ENCODE data around the gene SCP2.

The SCP2 gene

GRCh38 chr1:52916241-52916975 lies 10.7 kb upstream of the SCP2 start:
- H2AFZ ChIP-seq (ENCODE audit: low read depth, low read length), result no peak overlapping the region
- H4K20me1 ChIP-seq (ENCODE audit: insufficient read depth, low read length), result no peaks in the 10 kb centered on the region
- H3K4me2 ChIP-seq (ENCODE audit: insufficient read depth, low read length), result no peak overlapping the region
- no peaks in the 10 kb centered on the region for H3K9me3 ChIP-seq (ENCODE audit: insufficient read depth, low read length, severe bottlenecking)
- no peak overlapping the region for H3K9ac ChIP-seq (ENCODE audit: low read depth, low read length)
- H3K27ac ChIP-seq (ENCODE audit: low read length), result no peak overlapping the region
- DNase-seq (no peak), ATAC-seq (ENCODE audit: insufficient read depth, low read depth) (no peak)
- no peaks in the 10 kb centered on the region for H3K79me2 ChIP-seq (ENCODE audit: insufficient read depth, low read length)
- no peaks in the 10 kb centered on the region for H3K27me3 ChIP-seq (ENCODE audit: insufficient read depth, low read length, poor library complexity)
- no peak overlapping the region for H3K4me3 ChIP-seq (ENCODE audit: low read depth in 1 of 2, low read length in 2 of 2)
- no peaks in the 10 kb centered on the region for H3K36me3 ChIP-seq (ENCODE audit: insufficient read depth, low read length)
- peaks cover 3% of the 10 kb centered on the region; the same call in 1 of the 2 replicates for H3K4me1 ChIP-seq (ENCODE audit: insufficient read depth, low read length)
- no peak for TF ChIP-seq EZH2 (IDR thresholded peaks at IDR 0.05; ENCODE audit: borderline replicate concordance, low read depth, low read length, severe bottlenecking)
- TF ChIP-seq, protein P1, sequence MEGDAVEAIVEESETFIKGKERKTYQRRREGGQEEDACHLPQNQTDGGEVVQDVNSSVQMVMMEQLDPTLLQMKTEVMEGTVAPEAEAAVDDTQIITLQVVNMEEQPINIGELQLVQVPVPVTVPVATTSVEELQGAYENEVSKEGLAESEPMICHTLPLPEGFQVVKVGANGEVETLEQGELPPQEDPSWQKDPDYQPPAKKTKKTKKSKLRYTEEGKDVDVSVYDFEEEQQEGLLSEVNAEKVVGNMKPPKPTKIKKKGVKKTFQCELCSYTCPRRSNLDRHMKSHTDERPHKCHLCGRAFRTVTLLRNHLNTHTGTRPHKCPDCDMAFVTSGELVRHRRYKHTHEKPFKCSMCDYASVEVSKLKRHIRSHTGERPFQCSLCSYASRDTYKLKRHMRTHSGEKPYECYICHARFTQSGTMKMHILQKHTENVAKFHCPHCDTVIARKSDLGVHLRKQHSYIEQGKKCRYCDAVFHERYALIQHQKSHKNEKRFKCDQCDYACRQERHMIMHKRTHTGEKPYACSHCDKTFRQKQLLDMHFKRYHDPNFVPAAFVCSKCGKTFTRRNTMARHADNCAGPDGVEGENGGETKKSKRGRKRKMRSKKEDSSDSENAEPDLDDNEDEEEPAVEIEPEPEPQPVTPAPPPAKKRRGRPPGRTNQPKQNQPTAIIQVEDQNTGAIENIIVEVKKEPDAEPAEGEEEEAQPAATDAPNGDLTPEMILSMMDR (IDR thresholded peaks at IDR 0.05; ENCODE audit: borderline replicate concordance, extremely low read depth, low read length, poor library complexity, severe bottlenecking), result no peak

DNA sequence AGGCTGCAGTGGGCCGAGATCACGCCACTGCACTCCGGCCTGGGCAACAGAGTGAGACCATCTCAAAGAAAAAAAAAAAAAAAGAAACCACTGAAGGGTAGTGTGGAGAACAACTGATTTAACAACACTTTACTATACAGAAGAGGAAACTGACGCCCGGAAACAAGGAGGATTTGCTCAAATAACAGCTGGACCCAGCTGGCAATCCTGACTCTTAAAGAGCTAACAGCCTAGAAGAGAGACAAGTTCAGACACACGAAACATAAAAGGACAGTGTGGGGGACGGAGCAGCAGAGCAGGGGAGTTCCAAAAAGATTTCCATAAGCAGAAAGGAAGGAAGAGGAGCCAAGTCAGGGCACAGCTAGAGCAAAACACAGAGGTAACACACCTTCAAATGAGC lies 9.9 kb upstream of the SCP2 start:
- no peak overlapping the region for H2AFZ ChIP-seq (ENCODE audit: low read depth, low read length)
- H3K79me2 ChIP-seq (ENCODE audit: insufficient read depth, low read length), result no peaks in the 10 kb centered on the region
- DNase-seq (no peak), ATAC-seq (ENCODE audit: insufficient read depth, low read depth) (no peak)
- H3K4me1 ChIP-seq (ENCODE audit: insufficient read depth, low read length), result peaks cover 9% of the 10 kb centered on the region; the same call in 1 of the 2 replicates
- no peak overlapping the region for H3K9ac ChIP-seq (ENCODE audit: low read depth, low read length)
- H3K27ac ChIP-seq (ENCODE audit: low read length), result no peak overlapping the region
- no peak for TF ChIP-seq EZH2 (IDR thresholded peaks at IDR 0.05; ENCODE audit: borderline replicate concordance, low read depth, low read length, severe bottlenecking)
- TF ChIP-seq, protein P1 (IDR thresholded peaks at IDR 0.05; ENCODE audit: borderline replicate concordance, extremely low read depth, low read length, poor library complexity, severe bottlenecking), result no peak
- H3K4me2 ChIP-seq (ENCODE audit: insufficient read depth, low read length), result no peak overlapping the region
- H3K27me3 ChIP-seq (ENCODE audit: insufficient read depth, low read length, poor library complexity), result no peaks in the 10 kb centered on the region
- no peaks in the 10 kb centered on the region for H3K36me3 ChIP-seq (ENCODE audit: insufficient read depth, low read length)
- no peak overlapping the region for H3K4me3 ChIP-seq (ENCODE audit: low read depth in 1 of 2, low read length in 2 of 2)
- no peaks in the 10 kb centered on the region for H4K20me1 ChIP-seq (ENCODE audit: insufficient read depth, low read length)
- H3K9me3 ChIP-seq (ENCODE audit: insufficient read depth, low read length, severe bottlenecking), result no peaks in the 10 kb centered on the region

DNA sequence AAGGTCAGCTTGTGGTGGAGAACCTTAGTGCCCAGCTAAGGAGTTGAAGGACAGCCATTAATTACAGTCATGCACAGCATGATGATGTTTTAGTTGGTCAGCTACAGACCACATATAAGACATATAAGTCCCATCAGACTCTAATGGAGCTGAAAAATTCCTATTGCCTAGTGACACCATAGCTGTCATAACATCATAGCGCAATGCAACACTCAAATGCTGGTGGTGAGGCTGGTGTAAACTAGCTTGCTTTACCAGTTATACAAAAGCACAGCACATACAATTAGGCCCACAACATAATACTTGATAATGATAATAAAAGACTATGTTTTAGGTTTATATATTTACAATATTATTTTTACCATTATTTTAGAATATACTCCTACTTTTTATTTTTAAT lies 9.5 kb upstream of the SCP2 start:
- Histone ChIP-seq H4K20me1 (ENCODE audit: insufficient read depth, low read length) (no peaks in the 10 kb centered on the region), H3K4me1 (ENCODE audit: insufficient read depth, low read length) (peaks cover 9% of the 10 kb centered on the region; the same call in 1 of the 2 replicates), H3K27me3 (ENCODE audit: insufficient read depth, low read length, poor library complexity) (no peaks in the 10 kb centered on the region), H3K9ac (ENCODE audit: low read depth, low read length) (no peak overlapping the region), H3K27ac (ENCODE audit: low read length) (no peak overlapping the region), H3K4me2 (ENCODE audit: insufficient read depth, low read length) (no peak overlapping the region), H3K9me3 (ENCODE audit: insufficient read depth, low read length, severe bottlenecking) (no peaks in the 10 kb centered on the region), H3K36me3 (ENCODE audit: insufficient read depth, low read length) (no peaks in the 10 kb centered on the region), H2AFZ (ENCODE audit: low read depth, low read length) (no peak overlapping the region), H3K4me3 (ENCODE audit: low read depth in 1 of 2, low read length in 2 of 2) (no peak overlapping the region), H3K79me2 (ENCODE audit: insufficient read depth, low read length) (no peaks in the 10 kb centered on the region)
- ATAC-seq (ENCODE audit: insufficient read depth, low read depth) (no peak), DNase-seq (no peak)
- TF ChIP-seq, protein P1 (IDR thresholded peaks at IDR 0.05; ENCODE audit: borderline replicate concordance, extremely low read depth, low read length, poor library complexity, severe bottlenecking), result no peak
- no peak for TF ChIP-seq EZH2 (IDR thresholded peaks at IDR 0.05; ENCODE audit: borderline replicate concordance, low read depth, low read length, severe bottlenecking)

All from DND-41 (cell line).